HCT116 (cell line): ENCODE measurements around the gene WDR88. TPM values are rescaled to one million over a fixed set of nuclear protein-coding genes. Genes with fewer than 3 reads are reported as not detected.
"Not testable (repeated sequence)": the region's sequence is repeated elsewhere in the genome, so short reads cannot be mapped to it uniquely, and the experiment has no call there.

ENCODE experiments used
- ATAC-seq: fragments of 200-7000 bp; cut with Tn5 transposase; 2 replicates; pipeline ENCODE4 v1.9.1; 2020; ENCODE audit warnings: mild to moderate bottlenecking, moderate library complexity
- BruUV-seq: library from RNA; stranded (reverse); fragments of 400-500 nt; replicated peaks from 2 replicates; lab custom pipeline; 2021; lab: Mats Ljungman, UMichigan
- CTCF ChIA-PET: fragments of 300-600 bp; sonication (Branson Sonifier 250); formaldehyde crosslinking; loops from one replicate; lab custom pipeline; 2021; ENCODE audit warnings: antibody characterized with exemption; lab: Charles Lee
- POLR2A ChIA-PET: fragments of 300-600, 350-600 bp; sonication (Branson Sonifier 250); formaldehyde crosslinking; loops from one replicate; lab custom pipeline; 2021; ENCODE audit warnings: antibody characterized with exemption; lab: Charles Lee
- RAD21 ChIA-PET, 2 experiments: fragments of 300-600 bp; sonication (Branson Sonifier 250); formaldehyde crosslinking; loops; one replicate each; lab custom pipeline; 2023; ENCODE audit warnings: low total read pairs in 2 of 2; ENCODE audit not compliant: uncharacterized antibody in 2 of 2, unreplicated experiment in 2 of 2, low non-redundant PET in 1 of 2; lab: Charles Lee
- DNase-seq: peaks from one replicate; pipeline ENCODE4 v3.0.0-alpha.2; 2010; ENCODE audit warnings: low read depth, low spot score
- H2AFZ ChIP-seq: fragments of 200-600 bp; shearing (Covaris generic), sonication (generic); 2 replicates; pipeline ENCODE4 v1.6.1; 2017; ENCODE audit warnings: low read depth, mixed run types, mixed read lengths, antibody characterized with exemption, low read length; ENCODE audit not compliant: poor library complexity, severe bottlenecking
- H3K27ac ChIP-seq: 2 replicates; pipeline ENCODE4 v1.5.1; 2012; ENCODE audit warnings: low read depth, low read length
- H3K27me3 ChIP-seq: fragments of 200-600 bp; sonication (generic); 2 replicates; pipeline ENCODE4 v1.6.1; 2016; ENCODE audit warnings: mixed run types, low read length, mixed read lengths; ENCODE audit not compliant: insufficient read depth
- H3K36me3 ChIP-seq, 2 experiments: fragments of 200-500 bp in 1 of 2; fragments of 200-600 bp in 1 of 2; sonication (Bioruptor generic) in 1 of 2; sonication (generic) in 1 of 2; 2 replicates each; pipeline versions ENCODE4 v1.5.1 to v1.6.1; 2014 to 2016; ENCODE audit warnings: low read length in 2 of 2, inconsistent platforms in 1 of 2, mixed read lengths in 1 of 2, mixed run types in 1 of 2; ENCODE audit not compliant: insufficient read depth in 2 of 2, control insufficient read depth in 1 of 2
- H3K4me1 ChIP-seq, 2 experiments: fragments of 200-600 bp in 1 of 2; sonication (generic) in 1 of 2; 2 replicates each; pipeline versions ENCODE4 v1.5.1 to v1.6.1; 2012 to 2017; ENCODE audit warnings: low read length in 2 of 2, inconsistent platforms in 1 of 2, mild to moderate bottlenecking in 1 of 2, mixed read lengths in 1 of 2, mixed run types in 1 of 2, moderate library complexity in 1 of 2; ENCODE audit not compliant: insufficient read depth in 2 of 2, control insufficient read depth in 1 of 2
- H3K4me2 ChIP-seq: fragments of 200-600 bp; sonication (generic); 2 replicates; pipeline ENCODE4 v1.6.1; 2017; ENCODE audit warnings: mixed run types, low read length, mixed read lengths
- H3K4me3 ChIP-seq, 2 experiments: fragments of 200-600 bp in 1 of 2; sonication (generic) in 1 of 2; replicated peaks in 1 of 2; 2 replicates each; pipeline ENCODE4 v1.5.1; 2011 to 2016; ENCODE audit warnings: low read length in 2 of 2, control low read depth in 1 of 2, low read depth in 1 of 2, mild to moderate bottlenecking in 1 of 2, mixed read lengths in 1 of 2, mixed run types in 1 of 2
- H3K79me2 ChIP-seq: fragments of 200-600 bp; sonication (generic); 2 replicates; pipeline ENCODE4 v1.6.1; 2017; ENCODE audit warnings: mild to moderate bottlenecking, mixed run types, low read length, moderate library complexity, mixed read lengths; ENCODE audit not compliant: insufficient read depth
- H3K9ac ChIP-seq: fragments of 200-600 bp; sonication (generic); 2 replicates; pipeline ENCODE4 v1.6.1; 2016; ENCODE audit warnings: low read length, mixed read lengths
- H3K9me2 ChIP-seq: fragments of 200-600 bp; sonication (generic), shearing (Covaris generic); 2 replicates; pipeline ENCODE4 v1.6.1; 2017; ENCODE audit warnings: mixed run types, mild to moderate bottlenecking, moderate library complexity; ENCODE audit not compliant: insufficient read depth
- H3K9me3 ChIP-seq, 2 experiments: fragments of 200-500 bp in 1 of 2; fragments of 200-600 bp in 1 of 2; sonication (Bioruptor generic) in 1 of 2; sonication (generic) in 1 of 2; 2 replicates each; pipeline ENCODE4 v1.6.1; 2014 to 2017; ENCODE audit warnings: low read length in 2 of 2, mixed read lengths in 2 of 2, inconsistent platforms in 1 of 2, low read depth in 1 of 2, mild to moderate bottlenecking in 1 of 2, mixed run types in 1 of 2, moderate library complexity in 1 of 2; ENCODE audit not compliant: control insufficient read depth in 1 of 2, insufficient read depth in 1 of 2
- H4K20me1 ChIP-seq: fragments of 200-600 bp; sonication (generic), shearing (Covaris generic); 2 replicates; pipeline ENCODE4 v1.6.1; 2017; ENCODE audit warnings: mixed run types, mild to moderate bottlenecking, moderate library complexity; ENCODE audit not compliant: insufficient read depth
- CEBPB ChIP-seq: IDR thresholded peaks from 2 replicates; pipeline ENCODE4 v1.6.1; 2012; ENCODE audit warnings: low read depth
- ELF1 ChIP-seq: IDR thresholded peaks from 2 replicates; pipeline ENCODE4 v1.6.1; 2012; ENCODE audit warnings: low read depth, borderline replicate concordance
- EZH2 ChIP-seq: fragments of 200-600 bp; sonication (generic); IDR thresholded peaks from 2 replicates; pipeline ENCODE4 v1.6.1; 2017; ENCODE audit warnings: antibody characterized with exemption, mixed run types
- EZH2phosphoT487 ChIP-seq: fragments of 200-600 bp; IDR thresholded peaks from 2 replicates; pipeline ENCODE4 v1.6.1; 2018; ENCODE audit warnings: antibody characterized with exemption, borderline replicate concordance
- FOSL1 ChIP-seq: IDR thresholded peaks from 2 replicates; pipeline ENCODE4 v1.6.1; 2012; ENCODE audit warnings: low read depth
- JUND ChIP-seq: IDR thresholded peaks from 2 replicates; pipeline ENCODE4 v1.6.1; 2012
- SIN3A ChIP-seq: IDR thresholded peaks from 2 replicates; pipeline ENCODE4 v1.6.1; 2012; ENCODE audit warnings: low read depth
- SP1 ChIP-seq: IDR thresholded peaks from 2 replicates; pipeline ENCODE4 v1.6.1; 2012; ENCODE audit warnings: low read depth
- TCF7L2 ChIP-seq: IDR thresholded peaks from 2 replicates; pipeline ENCODE4 v1.7.0; 2011; ENCODE audit warnings: borderline replicate concordance, inconsistent platforms; ENCODE audit not compliant: insufficient read depth, insufficient read length; ENCODE audit errors: extremely low read depth
- YY1 ChIP-seq: IDR thresholded peaks from 2 replicates; pipeline ENCODE4 v1.6.1; 2011; ENCODE audit warnings: low read length, low read depth, moderate library complexity, mild to moderate bottlenecking; ENCODE audit not compliant: insufficient replicate concordance; ENCODE audit errors: extremely low read depth
- ZNF274 ChIP-seq: fragments of 200-500 bp; sonication (Bioruptor generic); IDR thresholded peaks from 2 replicates; pipeline ENCODE4 v1.6.1; 2014; ENCODE audit warnings: mild to moderate bottlenecking, low read depth, low read length, inconsistent platforms
- intact Hi-C: fragments of 100-400 bp; cut with micrococcal nuclease; formaldehyde crosslinking; loops from 2 replicates; pipeline ENCODE4 v1.10.0; 2022
- total RNA-seq: library from RNA; stranded (reverse); gene quantifications from one replicate; pipeline ENCODE4 v1.2.1, GENCODE V29; 2021; ENCODE audit not compliant: unreplicated experiment

The WDR88 gene
- total RNA-seq, 1 experiment from 2014 or later = not detected

DNA sequence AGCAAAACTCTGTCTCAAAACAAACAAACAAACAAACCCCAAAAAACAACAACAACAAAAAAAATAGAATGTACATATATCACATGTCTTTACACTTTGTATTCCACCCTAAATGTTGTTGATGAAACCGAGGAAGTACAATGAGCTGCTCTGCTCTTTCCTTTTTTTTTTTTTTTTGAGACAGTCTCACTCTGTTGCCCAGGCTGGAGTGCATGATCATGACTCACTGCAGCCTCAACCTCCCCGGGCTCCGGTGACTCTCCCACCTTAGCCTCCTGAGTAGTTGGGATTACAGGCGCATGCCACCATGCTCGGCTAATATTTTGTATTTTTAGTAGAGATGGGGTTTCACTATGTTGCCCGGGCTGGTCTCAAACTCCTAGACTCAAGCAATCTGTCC is 31.6 kb downstream of the WDR88 start:
- Histone ChIP-seq H4K20me1 (no peaks in the 10 kb centered on the region), H3K4me2 (no peak overlapping the region), H3K9me3 (no peaks in the 10 kb centered on the region), H2AFZ (no peak overlapping the region), H3K79me2 (no peaks in the 10 kb centered on the region), H3K27me3 (no peaks in the 10 kb centered on the region), H3K36me3 (no peaks in the 10 kb centered on the region), H3K4me3 (no peak overlapping the region), H3K9me2 (no peaks in the 10 kb centered on the region), H3K9ac (no peak overlapping the region), H3K27ac (no peak overlapping the region), H3K4me1 (peaks cover 4 to 10% of the 10 kb centered on the region in 2 experiments; a peak in 3 of 4 replicates)
- BruUV-seq = no TSS peak
- ChIA-PET RAD21 (no interaction called here), POLR2A (no interaction called here), CTCF (no interaction called here)
- ATAC-seq (no peak), DNase-seq (no peak)
- no peak for TF ChIP-seq TCF7L2
- TF ChIP-seq CEBPB = no peak
- TF ChIP-seq ELF1 = no peak
- TF ChIP-seq EZH2 = no peak
- no peak for TF ChIP-seq YY1
- TF ChIP-seq EZH2phosphoT487 = no peak
- TF ChIP-seq JUND = no peak
- no peak for TF ChIP-seq SIN3A
- no peak for TF ChIP-seq ZNF274
- no peak for TF ChIP-seq SP1
- intact Hi-C loops = no loop called here

DNA sequence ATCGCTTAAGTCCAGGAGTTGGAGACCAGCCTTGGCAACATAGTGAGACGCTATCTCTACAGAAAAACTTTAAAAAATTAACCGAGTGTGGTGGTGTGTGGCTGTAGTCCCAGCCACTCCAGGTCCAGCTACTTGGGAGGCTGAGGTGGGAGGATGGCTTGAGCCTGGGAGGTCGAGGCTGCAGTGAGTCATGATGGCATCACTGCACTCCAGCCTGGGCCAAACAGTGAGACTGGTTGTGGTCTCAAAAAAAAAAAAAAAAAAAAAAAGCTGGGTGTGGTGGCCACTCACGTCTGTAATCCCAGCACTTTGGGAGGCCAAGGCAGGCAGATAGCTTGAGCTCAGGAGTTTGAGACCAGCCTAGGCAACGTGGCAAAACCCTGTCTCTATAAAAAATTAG is 34.1 kb downstream of the WDR88 start:
- H3K27ac ChIP-seq, intact Hi-C loops, BruUV-seq, H3K9me3 ChIP-seq, H3K79me2 ChIP-seq, H3K27me3 ChIP-seq, H3K4me3 ChIP-seq, H3K9me2 ChIP-seq, DNase-seq, H3K36me3 ChIP-seq, H2AFZ ChIP-seq, H3K9ac ChIP-seq, POLR2A ChIA-PET, H4K20me1 ChIP-seq, H3K4me1 ChIP-seq: not testable (repeated sequence)
- ATAC-seq = peak; percentile 53; the same call in 1 of the 2 replicates
- CTCF ChIA-PET = interaction anchor here (0.6 to 2.7 kb wide), 4 partner anchors 18 to 195 kb away, joined by 3 to 11 read pairs (median 4); no protein-coding TSS in a partner anchor
- RAD21 ChIA-PET = interaction anchor here in 1 of 2 experiments (0.6 kb wide), 1 partner anchor 22 kb away, joined by 3 read pairs; no protein-coding TSS in a partner anchor
- H3K4me2 ChIP-seq = peak overlapping the region; percentile 47
- TF ChIP-seq FOSL1 = peak; percentile 62
